ENCODE measurements around the gene SH2D2A. TPM values are rescaled to one million over a fixed set of nuclear protein-coding genes. Genes with fewer than 3 reads are reported as not detected.
A peak's percentile ranks its signal among the peaks of the same experiment; 100 is the strongest.

Gene SH2D2A
- total and polyA plus RNA-seq, 9 of the 15 experiments (the other 6 are each of a cell fraction or from before 2014, with no cell fraction given), result 0.89 to 33.6 (median 6.9) TPM

DNA sequence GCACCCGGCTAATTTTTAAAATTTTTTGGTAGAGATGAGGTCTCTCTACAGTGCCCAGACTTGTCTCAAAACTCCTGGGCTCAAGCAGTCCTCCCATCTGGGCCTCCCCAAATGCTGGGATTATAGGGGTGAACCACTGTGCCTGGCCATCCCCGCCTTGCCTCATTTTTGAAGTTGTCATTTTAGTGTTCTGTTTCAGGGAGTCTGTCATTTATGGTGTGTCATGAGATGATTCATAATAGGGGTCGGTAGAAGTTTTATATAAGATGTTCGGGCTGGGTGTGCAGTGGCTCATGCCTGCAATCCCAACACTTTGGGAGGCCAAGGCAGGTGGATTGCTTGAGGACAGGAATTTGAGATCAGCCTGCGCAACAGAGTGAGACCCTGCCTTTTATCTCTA lies 40.8 kb downstream of the SH2D2A start:
- H3K4me3 ChIP-seq, result no peak overlapping the region
- CTCF ChIA-PET (ENCODE audit: low intra/inter-chr PET ratio), result no interaction called here
- H2AFZ ChIP-seq (ENCODE audit: low read depth, low read length), result no peak overlapping the region
- in situ Hi-C loops (cut with MboI), result no loop called here
- H3K79me2 ChIP-seq (ENCODE audit: control insufficient read depth, insufficient read depth, low read length), result peaks cover 90% of the 10 kb centered on the region
- intact Hi-C loops (cut with micrococcal nuclease), result no loop called here
- no peak overlapping the region for H3K27ac ChIP-seq (ENCODE audit: extremely low read depth, low read depth, low read length)
- FAIRE-seq, result no peak
- no peaks in the 10 kb centered on the region for H3K9me1 ChIP-seq (ENCODE audit: control insufficient read depth, insufficient read depth, low read length)
- peaks cover 47% of the 10 kb centered on the region; the same call in 2 of the 3 replicates for H3K36me3 ChIP-seq (ENCODE audit: control insufficient read depth, insufficient read depth, low read length)
- no peak overlapping the region for H3K9ac ChIP-seq (ENCODE audit: insufficient read depth in 1 of 2, low read depth in 2 of 2, low read length in 2 of 2)
- H4K20me1 ChIP-seq (replicated peaks; ENCODE audit: control insufficient read depth, insufficient read depth, low read length), result peaks cover 13% of the 10 kb centered on the region; the same call in 1 of the 2 replicates
- no peaks in the 10 kb centered on the region for H3K27me3 ChIP-seq (ENCODE audit: control insufficient read depth in 2 of 2, insufficient read depth in 2 of 2, low read length in 2 of 2)
- no peak overlapping the region for H3K4me2 ChIP-seq (ENCODE audit: insufficient read depth, low read length)
- BruUV-seq (replicated peaks), result no TSS peak
- ATAC-seq, result no peak
- H3K4me1 ChIP-seq (replicated peaks in 1 of 2; ENCODE audit: control insufficient read depth in 2 of 2, insufficient read depth in 2 of 2, low read length in 2 of 2), result peaks cover 21 to 38% of the 10 kb centered on the region in 2 experiments
- no peak for TF ChIP-seq CHCHD3 (CRISPR knock-in tag; IDR thresholded peaks at IDR 0.05)
- TF ChIP-seq, protein P1, sequence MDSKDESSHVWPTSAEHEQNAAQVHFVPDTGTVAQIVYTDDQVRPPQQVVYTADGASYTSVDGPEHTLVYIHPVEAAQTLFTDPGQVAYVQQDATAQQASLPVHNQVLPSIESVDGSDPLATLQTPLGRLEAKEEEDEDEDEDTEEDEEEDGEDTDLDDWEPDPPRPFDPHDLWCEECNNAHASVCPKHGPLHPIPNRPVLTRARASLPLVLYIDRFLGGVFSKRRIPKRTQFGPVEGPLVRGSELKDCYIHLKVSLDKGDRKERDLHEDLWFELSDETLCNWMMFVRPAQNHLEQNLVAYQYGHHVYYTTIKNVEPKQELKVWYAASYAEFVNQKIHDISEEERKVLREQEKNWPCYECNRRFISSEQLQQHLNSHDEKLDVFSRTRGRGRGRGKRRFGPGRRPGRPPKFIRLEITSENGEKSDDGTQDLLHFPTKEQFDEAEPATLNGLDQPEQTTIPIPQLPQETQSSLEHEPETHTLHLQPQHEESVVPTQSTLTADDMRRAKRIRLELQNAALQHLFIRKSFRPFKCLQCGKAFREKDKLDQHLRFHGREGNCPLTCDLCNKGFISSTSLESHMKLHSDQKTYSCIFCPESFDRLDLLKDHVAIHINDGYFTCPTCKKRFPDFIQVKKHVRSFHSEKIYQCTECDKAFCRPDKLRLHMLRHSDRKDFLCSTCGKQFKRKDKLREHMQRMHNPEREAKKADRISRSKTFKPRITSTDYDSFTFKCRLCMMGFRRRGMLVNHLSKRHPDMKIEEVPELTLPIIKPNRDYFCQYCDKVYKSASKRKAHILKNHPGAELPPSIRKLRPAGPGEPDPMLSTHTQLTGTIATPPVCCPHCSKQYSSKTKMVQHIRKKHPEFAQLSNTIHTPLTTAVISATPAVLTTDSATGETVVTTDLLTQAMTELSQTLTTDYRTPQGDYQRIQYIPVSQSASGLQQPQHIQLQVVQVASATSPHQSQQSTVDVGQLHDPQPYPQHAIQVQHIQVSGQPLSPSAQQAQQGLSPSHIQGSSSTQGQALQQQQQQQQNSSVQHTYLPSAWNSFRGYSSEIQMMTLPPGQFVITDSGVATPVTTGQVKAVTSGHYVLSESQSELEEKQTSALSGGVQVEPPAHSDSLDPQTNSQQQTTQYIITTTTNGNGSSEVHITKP (IDR thresholded peaks at IDR 0.05; ENCODE audit: partially characterized antibody), result peak; percentile 25
- POLR2A ChIA-PET, result interaction anchor here (1.3 kb wide), 2 partner anchors 9 to 35 kb away, joined by 3 to 4 read pairs; partner anchors contain the start of genes MRPL24 and PRCC
- no peak for DNase-seq (ENCODE audit: extremely low read depth in 1 of 4, low spot score in 3 of 4)
- H3K9me3 ChIP-seq (replicated peaks; ENCODE audit: control insufficient read depth, insufficient read depth, low read depth, low read length), result no peaks in the 10 kb centered on the region
- 77% methylated on average over 5 of the region's 5 CpGs for WGBS (ENCODE audit: insufficient coverage, low coverage, missing lambda C conversion rate)

All from K562 (cell line).